Upper lobe of left lung (tissue), 6 donors: ENCODE data around the gene KSR2. TPM values are rescaled to one million over a fixed set of nuclear protein-coding genes. Genes with fewer than 3 reads are reported as not detected.

Experiments used
- ATAC-seq, 2 donors: fragments of 200-7000 bp; cut with Tn5 transposase; one replicate each; pipeline ENCODE4 v1.9.1; 2022; ENCODE audit warnings: mild to moderate bottlenecking in 2 of 2, moderate library complexity in 2 of 2; ENCODE audit not compliant: low FRiP score in 2 of 2
- DNase-seq, 2 donors: peaks; one replicate each; pipeline ENCODE4 v3.0.0-alpha.2; 2019 to 2020
- H3K27ac ChIP-seq, 4 donors: fragments of 200-600 bp; sonication (generic); one replicate each; pipeline ENCODE4 v1.5.1; 2016 to 2019
- H3K27me3 ChIP-seq, 4 donors: fragments of 200-600 bp; sonication (generic); one replicate each; pipeline ENCODE4 v1.5.1; 2017 to 2019
- H3K36me3 ChIP-seq, 4 donors: fragments of 200-600 bp; sonication (generic); one replicate each; pipeline ENCODE4 v1.5.1; 2016 to 2019
- H3K4me1 ChIP-seq, 4 donors: fragments of 200-600 bp; sonication (generic); one replicate each; pipeline ENCODE4 v1.5.1; 2018 to 2019
- H3K4me3 ChIP-seq, 4 donors: fragments of 200-600 bp; sonication (generic); one replicate each; pipeline ENCODE4 v1.5.1; 2017 to 2019; ENCODE audit warnings: mild to moderate bottlenecking in 2 of 4, moderate library complexity in 1 of 4
- H3K9me3 ChIP-seq, 4 donors: fragments of 200-600 bp; sonication (generic); one replicate each; pipeline ENCODE4 v1.5.1; 2018 to 2019
- EP300 ChIP-seq, 4 donors: sonication (generic); formaldehyde crosslinking; IDR thresholded peaks; one replicate each; pipeline ENCODE4 v1.5.1; 2017; ENCODE audit warnings: antibody characterized with exemption in 4 of 4, control low read depth in 2 of 4
- POLR2A ChIP-seq, 4 donors: fragments of 450-650 bp; IDR thresholded peaks; one replicate each; pipeline ENCODE4 v1.5.1; 2016 to 2017; ENCODE audit warnings: antibody characterized with exemption in 4 of 4, mild to moderate bottlenecking in 2 of 4
- POLR2AphosphoS5 ChIP-seq, 2 donors: sonication (generic); formaldehyde crosslinking; IDR thresholded peaks; one replicate each; pipeline ENCODE4 v1.5.1; 2017; ENCODE audit warnings: antibody characterized with exemption in 2 of 2
- WGBS, 2 donors: methylation state at CpG; one replicate each; pipeline ENCODE4 v1.1.5; 2017 to 2018; 5-methylcytosine and 5-hydroxymethylcytosine counted together
- total RNA-seq, 6 donors: library from RNA; depleted of rRNA in 4 of 6; stranded (reverse); fragments of >200 nt in 4 of 6; gene quantifications; one replicate each; pipeline versions ENCODE4 v1.1.0 to v1.2.1, GENCODE V29; 2016 to 2021
- TF ChIP-seq, protein P1 (sequence below), 6 experiments: fragments of 450-650 bp in 4 of 6; fragments of 200-600 bp in 2 of 6; sonication (generic) in 2 of 6; IDR thresholded peaks; one replicate each; pipeline ENCODE4 v1.5.1; 2016 to 2019; ENCODE audit warnings: antibody characterized with exemption in 6 of 6
- donor health status: DM: no; HTN: no; CAD: no; lungs with moderate emphysema.
- donor health status: DM: no; HTN: yes; CAD: no; lungs with severe emphysema.

KSR2 gene
- total RNA-seq, 6 donors from 2014 or later, result 0.30 to 3.2 (median 0.85) TPM

DNA sequence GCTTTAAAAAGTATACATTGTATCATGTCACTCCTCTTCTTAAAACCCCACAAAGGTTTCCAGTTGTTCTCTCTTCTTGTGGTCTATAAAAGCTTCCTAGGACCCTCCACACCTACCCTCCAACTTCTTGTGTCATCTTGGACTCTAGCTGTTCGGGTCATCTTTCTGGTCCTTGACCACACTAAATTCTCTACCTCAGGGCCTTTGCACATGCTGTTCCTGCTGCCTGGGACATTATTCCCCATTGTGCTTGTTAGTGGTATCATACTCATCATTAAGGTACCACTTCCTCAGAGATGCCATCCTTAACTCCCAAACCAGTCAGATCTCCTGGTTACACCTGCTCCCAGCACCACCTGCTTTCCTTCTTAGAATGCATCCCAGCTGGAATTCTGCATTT lies 294.0 kb downstream of the KSR2 start:
- 64 to 87% methylated on average over 1 of the region's 1 CpG for WGBS, 2 donors
- Histone ChIP-seq H3K9me3 (no peaks in the 10 kb centered on the region), H3K4me3 (no peak overlapping the region), H3K27me3 (no peaks in the 10 kb centered on the region), H3K4me1 (no peaks in the 10 kb centered on the region), H3K36me3 (no peaks in the 10 kb centered on the region), H3K27ac (no peak overlapping the region)
- TF ChIP-seq POLR2A (IDR thresholded peaks at IDR 0.05) (no peak), POLR2AphosphoS5 (IDR thresholded peaks at IDR 0.05) (no peak)
- ATAC-seq (no peak), DNase-seq (no peak)

DNA sequence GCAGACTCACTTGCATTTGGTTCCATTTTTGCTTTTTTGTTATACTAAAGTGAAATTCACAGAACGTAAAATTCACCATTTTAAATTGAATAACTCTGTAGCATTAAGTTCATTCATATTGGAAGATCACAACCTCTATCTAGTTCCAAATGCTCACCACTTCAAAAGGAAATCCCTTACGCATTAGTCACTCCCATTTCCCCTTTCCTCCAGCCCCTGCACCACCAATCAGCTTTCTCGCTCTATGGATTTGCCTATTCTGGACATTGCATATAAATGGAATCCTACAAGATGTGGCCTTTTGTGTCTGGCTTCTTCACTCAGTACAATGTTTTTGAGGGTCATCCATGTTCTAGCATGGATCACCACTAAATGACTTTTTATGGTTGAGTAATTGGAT lies 294.5 kb downstream of the KSR2 start:
- Histone ChIP-seq H3K4me3 (no peak overlapping the region), H3K36me3 (no peaks in the 10 kb centered on the region), H3K27me3 (no peaks in the 10 kb centered on the region), H3K4me1 (no peaks in the 10 kb centered on the region), H3K27ac (no peak overlapping the region), H3K9me3 (no peaks in the 10 kb centered on the region)
- no peak for DNase-seq
- WGBS, 2 donors, result 73 to 79% methylated on average over 3 of the region's 3 CpGs
- no peak for TF ChIP-seq POLR2A (IDR thresholded peaks at IDR 0.05)
- TF ChIP-seq, protein P1, sequence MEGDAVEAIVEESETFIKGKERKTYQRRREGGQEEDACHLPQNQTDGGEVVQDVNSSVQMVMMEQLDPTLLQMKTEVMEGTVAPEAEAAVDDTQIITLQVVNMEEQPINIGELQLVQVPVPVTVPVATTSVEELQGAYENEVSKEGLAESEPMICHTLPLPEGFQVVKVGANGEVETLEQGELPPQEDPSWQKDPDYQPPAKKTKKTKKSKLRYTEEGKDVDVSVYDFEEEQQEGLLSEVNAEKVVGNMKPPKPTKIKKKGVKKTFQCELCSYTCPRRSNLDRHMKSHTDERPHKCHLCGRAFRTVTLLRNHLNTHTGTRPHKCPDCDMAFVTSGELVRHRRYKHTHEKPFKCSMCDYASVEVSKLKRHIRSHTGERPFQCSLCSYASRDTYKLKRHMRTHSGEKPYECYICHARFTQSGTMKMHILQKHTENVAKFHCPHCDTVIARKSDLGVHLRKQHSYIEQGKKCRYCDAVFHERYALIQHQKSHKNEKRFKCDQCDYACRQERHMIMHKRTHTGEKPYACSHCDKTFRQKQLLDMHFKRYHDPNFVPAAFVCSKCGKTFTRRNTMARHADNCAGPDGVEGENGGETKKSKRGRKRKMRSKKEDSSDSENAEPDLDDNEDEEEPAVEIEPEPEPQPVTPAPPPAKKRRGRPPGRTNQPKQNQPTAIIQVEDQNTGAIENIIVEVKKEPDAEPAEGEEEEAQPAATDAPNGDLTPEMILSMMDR (IDR thresholded peaks at IDR 0.05), result no peak
- TF ChIP-seq EP300 (IDR thresholded peaks at IDR 0.05), result no peak
- TF ChIP-seq POLR2AphosphoS5 (IDR thresholded peaks at IDR 0.05), result no peak
- no peak for ATAC-seq

DNA sequence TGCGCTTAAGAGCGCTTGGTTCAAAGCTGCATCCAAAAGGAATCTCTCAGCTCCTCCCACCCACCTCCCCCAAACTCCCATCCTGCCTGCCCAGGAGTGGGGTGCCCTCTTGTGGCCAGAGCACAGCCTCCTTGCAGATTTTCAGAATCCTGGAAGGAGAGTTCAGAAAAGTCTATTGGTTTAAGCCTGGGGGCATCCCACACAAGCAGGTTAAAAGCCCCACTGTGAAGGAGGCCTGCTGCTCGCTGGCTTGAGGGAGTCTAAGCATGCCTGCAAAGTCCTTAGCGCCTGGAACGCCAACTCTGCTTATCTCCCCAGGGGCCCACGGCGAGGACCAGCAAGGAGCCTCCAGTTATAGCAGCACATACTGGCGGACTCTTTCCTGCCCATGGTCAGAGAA lies 297.1 kb downstream of the KSR2 start:
- no peak for DNase-seq
- 33 to 41% methylated on average over 7 to 8 of the region's 8 CpGs for WGBS, 2 donors
- TF ChIP-seq, protein P1 (IDR thresholded peaks at IDR 0.05), result peak in 1 of 6 experiments; percentile 10
- no peak for TF ChIP-seq POLR2A (IDR thresholded peaks at IDR 0.05)
- H3K36me3 ChIP-seq, result no peaks in the 10 kb centered on the region
- no peaks in the 10 kb centered on the region for H3K9me3 ChIP-seq
- no peaks in the 10 kb centered on the region for H3K27me3 ChIP-seq
- H3K27ac ChIP-seq, result no peak overlapping the region
- H3K4me3 ChIP-seq, result no peak overlapping the region
- H3K4me1 ChIP-seq, result no peaks in the 10 kb centered on the region
- peak in 1 of 2 donors; percentile 14 for ATAC-seq

DNA sequence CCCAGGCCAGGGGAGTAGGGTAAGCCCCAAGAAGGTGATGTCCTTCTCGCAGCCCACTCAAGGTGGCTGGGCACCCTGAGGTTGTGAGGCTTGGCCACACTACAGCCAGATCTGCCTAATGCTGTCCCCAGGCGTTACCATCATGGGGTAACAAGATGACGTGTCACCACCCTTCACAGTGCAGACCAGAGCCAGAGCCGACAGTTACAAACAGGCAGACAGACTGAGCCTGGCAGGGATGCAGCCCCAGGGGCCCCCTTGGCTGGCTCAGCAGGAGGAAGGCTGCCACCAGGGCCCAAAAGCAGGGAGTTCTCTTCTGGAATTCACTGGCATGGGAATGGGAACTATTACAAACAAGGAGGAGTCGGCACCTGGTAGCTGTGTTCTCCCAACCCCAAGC lies 304.6 kb downstream of the KSR2 start:
- TF ChIP-seq, protein P1 (IDR thresholded peaks at IDR 0.05), result no peak
- no peak for TF ChIP-seq EP300 (IDR thresholded peaks at IDR 0.05)
- TF ChIP-seq POLR2A (IDR thresholded peaks at IDR 0.05), result no peak
- no peak for TF ChIP-seq POLR2AphosphoS5 (IDR thresholded peaks at IDR 0.05)
- Histone ChIP-seq H3K36me3 (no peaks in the 10 kb centered on the region), H3K4me1 (no peaks in the 10 kb centered on the region), H3K27ac (no peak overlapping the region), H3K27me3 (no peaks in the 10 kb centered on the region), H3K9me3 (no peaks in the 10 kb centered on the region), H3K4me3 (no peak overlapping the region)
- 75 to 80% methylated on average over 1 to 5 of the region's 5 CpGs for WGBS, 2 donors
- ATAC-seq (no peak), DNase-seq (peak in 1 of 2 donors; percentile 17)

DNA sequence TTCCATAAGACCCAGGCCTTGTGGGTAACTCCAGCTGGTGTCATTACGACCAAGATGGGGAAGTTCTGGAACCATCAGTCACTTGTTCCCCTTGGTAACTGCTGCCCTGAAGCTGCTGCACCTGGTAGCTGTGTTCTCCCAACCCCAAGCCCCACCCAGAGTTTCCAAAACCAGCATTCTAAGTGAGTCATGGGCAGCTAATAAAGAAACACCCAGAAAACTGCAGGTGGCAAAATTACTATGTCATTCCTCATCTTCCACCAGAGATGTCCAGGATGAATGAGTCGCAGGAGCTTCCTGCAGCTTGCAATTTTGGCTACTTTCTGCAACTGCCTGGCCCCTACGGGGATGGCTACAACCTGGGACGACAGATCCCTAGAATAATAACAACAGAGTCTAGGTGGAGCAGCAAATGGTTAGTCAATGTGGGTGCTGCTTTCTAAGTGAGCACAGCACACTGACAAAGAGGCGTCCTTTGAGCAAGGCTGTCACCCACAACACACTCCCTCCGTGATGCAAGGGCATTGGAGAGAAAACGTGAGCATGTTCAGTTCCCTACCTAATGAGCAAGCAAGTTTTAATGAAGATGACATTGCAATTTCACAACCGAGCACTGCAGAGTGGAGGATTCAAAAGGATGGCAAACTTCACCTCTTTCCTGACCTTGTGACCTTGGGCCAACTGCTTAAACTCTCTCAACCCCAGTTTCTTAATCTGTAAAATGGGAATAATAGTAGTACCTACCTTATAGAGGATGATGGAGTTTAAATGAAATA lies 306.0 kb downstream of the KSR2 start:
- Histone ChIP-seq H3K4me1 (no peaks in the 10 kb centered on the region), H3K36me3 (no peaks in the 10 kb centered on the region), H3K9me3 (no peaks in the 10 kb centered on the region), H3K27me3 (no peaks in the 10 kb centered on the region), H3K27ac (no peak overlapping the region), H3K4me3 (no peak overlapping the region)
- TF ChIP-seq POLR2A (IDR thresholded peaks at IDR 0.05) (no peak), POLR2AphosphoS5 (IDR thresholded peaks at IDR 0.05) (no peak), EP300 (IDR thresholded peaks at IDR 0.05) (no peak)
- TF ChIP-seq, protein P1 (IDR thresholded peaks at IDR 0.05), result no peak
- no peak for DNase-seq
- WGBS, 2 donors, result 55 to 70% methylated on average over 6 to 8 of the region's 8 CpGs
- ATAC-seq, result no peak
